Breast epithelium (tissue), 3 donors: Measurements from ENCODE around the gene SECTM1.

ENCODE experiments used
- CTCF ChIP-seq, 3 donors: fragments of 450-650 bp; IDR thresholded peaks; one replicate each; pipeline ENCODE4 v1.5.1; 2016 to 2017; ENCODE audit warnings: antibody characterized with exemption in 3 of 3, mild to moderate bottlenecking in 3 of 3, moderate library complexity in 3 of 3
- POLR2A ChIP-seq: fragments of 450-650 bp; IDR thresholded peaks from one replicate; pipeline ENCODE4 v1.6.1; 2016; ENCODE audit warnings: antibody characterized with exemption, mild to moderate bottlenecking, moderate library complexity

- TF ChIP-seq CTCF (IDR thresholded peaks at IDR 0.05) (no peak), POLR2A (no peak)
These were observed 55.7 kb downstream of the SECTM1 start for GRCh38 chr17:82277851-82278250.
